ENCODE data around the gene KRTAP5-10. TPM values are rescaled to one million over a fixed set of nuclear protein-coding genes. Genes with fewer than 3 reads are reported as not detected.
"Not testable (repeated sequence)": the region's sequence is repeated elsewhere in the genome, so short reads cannot be mapped to it uniquely, and the experiment has no call there.

Gene KRTAP5-10
- total RNA-seq, 4 donors from 2014 or later: not detected

DNA sequence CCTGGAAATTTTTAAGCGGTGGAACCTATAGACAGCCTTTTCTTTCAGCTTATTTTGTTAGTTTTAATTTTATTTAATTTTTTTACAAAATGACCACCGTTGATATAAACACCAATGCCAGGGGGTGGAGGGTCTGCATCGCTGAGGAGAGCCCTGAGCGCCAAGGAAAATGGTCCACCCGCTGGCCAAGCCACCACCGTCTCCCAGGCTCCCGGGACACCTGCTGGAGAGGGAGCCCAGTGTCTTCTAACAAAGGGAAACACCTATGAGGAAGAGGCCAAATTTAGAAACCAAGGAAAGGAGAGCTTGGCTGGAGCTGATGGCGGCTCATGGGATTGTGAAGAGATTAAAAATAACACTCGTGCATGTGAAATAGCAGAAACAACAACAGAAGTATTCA, 27.8 kb upstream of the KRTAP5-10 start:
- Histone ChIP-seq H3K36me3 (no peaks in the 10 kb centered on the region), H3K27ac (no peak overlapping the region), H3K9me3 (no peaks in the 10 kb centered on the region), H3K27me3 (no peaks in the 10 kb centered on the region), H3K4me3 (no peak overlapping the region), H3K4me1 (no peaks in the 10 kb centered on the region)
- DNase-seq (ENCODE audit: low spot score in 2 of 2): no peak
- 87 to 89% methylated on average over 9 of the region's 9 CpGs for WGBS, 2 donors
- TF ChIP-seq POLR2A (IDR thresholded peaks at IDR 0.05) (no peak), EP300 (IDR thresholded peaks at IDR 0.05) (no peak)
- TF ChIP-seq, protein P1, sequence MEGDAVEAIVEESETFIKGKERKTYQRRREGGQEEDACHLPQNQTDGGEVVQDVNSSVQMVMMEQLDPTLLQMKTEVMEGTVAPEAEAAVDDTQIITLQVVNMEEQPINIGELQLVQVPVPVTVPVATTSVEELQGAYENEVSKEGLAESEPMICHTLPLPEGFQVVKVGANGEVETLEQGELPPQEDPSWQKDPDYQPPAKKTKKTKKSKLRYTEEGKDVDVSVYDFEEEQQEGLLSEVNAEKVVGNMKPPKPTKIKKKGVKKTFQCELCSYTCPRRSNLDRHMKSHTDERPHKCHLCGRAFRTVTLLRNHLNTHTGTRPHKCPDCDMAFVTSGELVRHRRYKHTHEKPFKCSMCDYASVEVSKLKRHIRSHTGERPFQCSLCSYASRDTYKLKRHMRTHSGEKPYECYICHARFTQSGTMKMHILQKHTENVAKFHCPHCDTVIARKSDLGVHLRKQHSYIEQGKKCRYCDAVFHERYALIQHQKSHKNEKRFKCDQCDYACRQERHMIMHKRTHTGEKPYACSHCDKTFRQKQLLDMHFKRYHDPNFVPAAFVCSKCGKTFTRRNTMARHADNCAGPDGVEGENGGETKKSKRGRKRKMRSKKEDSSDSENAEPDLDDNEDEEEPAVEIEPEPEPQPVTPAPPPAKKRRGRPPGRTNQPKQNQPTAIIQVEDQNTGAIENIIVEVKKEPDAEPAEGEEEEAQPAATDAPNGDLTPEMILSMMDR (IDR thresholded peaks at IDR 0.05): no peak

DNA sequence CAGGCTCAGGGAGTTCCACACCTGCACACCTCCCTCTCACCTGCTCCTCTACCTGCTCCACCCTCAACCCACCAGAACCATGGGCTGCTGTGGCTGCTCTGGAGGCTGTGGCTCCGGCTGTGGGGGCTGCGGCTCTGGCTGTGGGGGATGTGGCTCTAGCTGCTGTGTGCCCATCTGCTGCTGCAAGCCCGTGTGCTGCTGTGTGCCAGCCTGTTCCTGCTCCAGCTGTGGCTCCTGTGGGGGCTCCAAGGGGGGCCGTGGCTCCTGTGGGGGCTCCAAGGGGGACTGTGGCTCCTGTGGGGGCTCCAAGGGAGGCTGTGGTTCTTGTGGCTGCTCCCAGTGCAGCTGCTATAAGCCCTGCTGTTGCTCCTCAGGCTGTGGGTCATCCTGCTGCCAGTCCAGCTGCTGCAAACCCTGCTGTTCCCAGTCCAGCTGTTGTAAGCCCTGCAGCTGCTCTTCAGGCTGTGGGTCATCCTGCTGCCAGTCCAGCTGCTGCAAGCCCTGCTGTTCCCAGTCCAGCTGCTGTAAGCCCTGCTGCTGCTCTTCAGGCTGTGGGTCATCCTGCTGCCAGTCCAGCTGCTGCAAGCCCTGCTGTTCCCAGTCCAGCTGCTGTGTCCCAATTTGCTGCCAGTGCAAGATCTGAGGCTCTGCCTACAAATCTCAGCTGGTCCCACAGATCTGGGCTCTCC, 27.2 kb upstream of the KRTAP5-10 start, which contains the start of gene KRTAP5-8:
TSS of gene KRTAP5-8 (plus strand) at position 49 of the 689 bp plus-strand sequence. CDS start at position 80, 31 bp downstream.
- DNase-seq (ENCODE audit: low spot score in 2 of 2): not testable (repeated sequence)
- no CpG with 5 or more reads among the region's 4 CpGs for WGBS, 2 donors

DNA sequence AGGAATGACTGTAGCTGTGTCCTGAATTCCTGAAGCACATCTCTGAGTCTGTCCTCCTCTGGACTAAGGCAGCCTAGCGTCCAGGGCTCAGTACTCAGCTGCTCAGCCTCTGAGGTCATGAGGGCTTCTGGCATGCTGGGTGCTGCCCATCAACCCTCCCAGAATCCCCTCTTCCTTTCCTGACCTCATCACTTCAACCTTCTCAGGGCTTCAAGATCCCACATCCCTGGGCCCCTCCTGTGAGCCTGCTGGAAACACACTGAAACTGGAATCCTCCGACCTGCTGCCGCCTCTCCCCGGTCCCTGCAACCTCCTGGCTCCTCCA, 26.7 kb upstream of the KRTAP5-10 start:
- no peaks in the 10 kb centered on the region for H3K36me3 ChIP-seq
- TF ChIP-seq EP300 (IDR thresholded peaks at IDR 0.05): no peak

More for the DNA sequence above, 27.2 kb upstream of the KRTAP5-10 start, which contains the start of gene KRTAP5-8:
- H3K9me3 ChIP-seq, H3K27me3 ChIP-seq, H3K27ac ChIP-seq, H3K36me3 ChIP-seq, H3K4me1 ChIP-seq, H3K4me3 ChIP-seq: not testable (repeated sequence)

DNA sequence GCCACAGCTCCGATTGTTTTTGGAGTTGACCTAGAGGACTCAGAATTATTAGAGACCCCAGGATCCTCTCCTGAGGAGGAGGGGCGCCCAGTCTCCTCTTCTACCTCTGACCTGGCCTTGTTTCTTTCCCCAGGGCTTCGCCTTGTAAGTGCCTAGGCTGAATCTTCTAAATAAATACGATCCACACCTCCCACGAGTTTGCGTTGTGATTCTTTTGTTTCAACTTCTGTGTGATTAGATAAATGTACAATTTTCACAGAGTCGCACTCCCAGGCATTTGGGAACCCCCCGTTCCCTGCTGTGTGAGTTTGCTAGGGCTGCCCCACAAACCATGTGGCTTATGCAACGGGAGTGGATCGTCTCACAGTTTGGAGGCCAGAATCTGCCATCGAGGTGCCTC, 26.3 kb upstream of the KRTAP5-10 start:
- DNase-seq (ENCODE audit: low spot score in 2 of 2): no peak
- no peak for TF ChIP-seq EP300 (IDR thresholded peaks at IDR 0.05)
- TF ChIP-seq POLR2A (IDR thresholded peaks at IDR 0.05): no peak
- TF ChIP-seq, protein P1 (IDR thresholded peaks at IDR 0.05): no peak
- Histone ChIP-seq H3K4me3 (no peak overlapping the region), H3K27ac (no peak overlapping the region), H3K27me3 (no peaks in the 10 kb centered on the region), H3K36me3 (no peaks in the 10 kb centered on the region), H3K9me3 (no peaks in the 10 kb centered on the region), H3K4me1 (no peaks in the 10 kb centered on the region)
- 84 to 86% methylated on average over 11 of the region's 11 CpGs for WGBS, 2 donors

More for the DNA sequence above, 26.7 kb upstream of the KRTAP5-10 start:
- no peaks in the 10 kb centered on the region for H3K4me1 ChIP-seq
- H3K27me3 ChIP-seq: no peaks in the 10 kb centered on the region
- H3K27ac ChIP-seq: no peak overlapping the region
- H3K4me3 ChIP-seq: no peak overlapping the region
- DNase-seq (ENCODE audit: low spot score in 2 of 2): no peak
- 75 to 85% methylated on average over 4 of the region's 4 CpGs for WGBS, 2 donors
- H3K9me3 ChIP-seq: no peaks in the 10 kb centered on the region

DNA sequence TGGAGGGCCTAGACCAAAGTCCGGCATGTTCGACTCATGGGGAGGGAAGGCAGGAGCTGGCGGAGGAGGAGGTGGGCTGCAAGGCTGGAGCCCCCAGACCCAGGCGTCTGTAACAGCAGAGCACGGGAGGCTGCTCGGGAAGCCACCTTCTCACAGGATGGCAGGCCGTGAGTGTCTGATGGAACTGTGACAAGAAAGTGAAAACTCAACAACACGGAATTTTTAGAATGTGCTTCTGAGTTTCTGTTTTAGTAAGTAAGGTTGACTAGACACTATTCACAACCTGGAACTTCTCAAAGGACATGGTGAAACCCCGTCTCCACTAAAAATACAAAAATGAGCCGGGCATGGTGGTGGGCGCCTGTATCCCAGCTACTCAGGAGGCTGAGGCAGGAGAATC, 25.4 kb upstream of the KRTAP5-10 start:
- not testable (repeated sequence) for H3K9me3 ChIP-seq; DNase-seq (ENCODE audit: low spot score in 2 of 2); H3K4me1 ChIP-seq; H3K27me3 ChIP-seq; H3K36me3 ChIP-seq; H3K4me3 ChIP-seq; H3K27ac ChIP-seq
- WGBS, 2 donors: 94 to 95% methylated on average over 11 of the region's 11 CpGs

DNA sequence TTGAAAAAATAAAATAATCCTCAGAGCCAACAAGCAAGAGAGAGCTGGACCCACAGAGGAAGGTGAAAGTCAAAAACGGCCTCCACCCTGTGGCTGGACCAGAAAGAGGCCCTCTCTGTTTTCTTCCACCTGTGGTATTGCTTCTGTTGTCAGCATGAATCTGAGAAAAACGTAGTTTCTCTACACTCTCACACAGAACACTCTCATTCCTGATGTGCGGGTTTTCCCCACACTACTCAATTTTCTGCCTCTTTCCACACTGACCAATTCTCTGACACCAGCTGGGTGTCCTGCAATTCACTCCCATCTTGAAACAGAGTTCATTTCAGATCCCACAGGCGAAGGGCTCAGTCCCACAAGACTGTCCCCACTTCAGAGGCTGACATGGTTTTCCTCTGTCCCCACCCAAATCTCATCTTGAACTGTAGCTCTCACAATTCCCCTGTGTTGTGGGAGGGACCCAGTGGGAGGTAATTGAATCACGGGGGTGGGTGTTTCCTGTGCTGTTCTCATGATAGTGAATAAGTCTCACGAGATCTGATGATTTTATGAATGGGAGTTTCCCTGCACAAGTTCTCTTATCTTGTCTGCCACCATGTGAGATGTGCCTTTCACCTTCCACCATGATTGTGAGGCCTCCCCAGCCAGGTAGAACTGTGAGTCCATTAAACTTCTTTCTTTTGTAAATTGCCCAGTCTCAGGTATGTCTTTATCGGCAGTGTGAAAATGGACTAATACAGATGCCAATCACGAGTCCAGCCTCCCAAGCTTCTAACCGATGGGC, 24.6 kb upstream of the KRTAP5-10 start:
- not testable (repeated sequence) for H3K27me3 ChIP-seq; H3K4me3 ChIP-seq; H3K27ac ChIP-seq; H3K36me3 ChIP-seq; H3K4me1 ChIP-seq; DNase-seq (ENCODE audit: low spot score in 2 of 2); H3K9me3 ChIP-seq
- 83 to 84% methylated on average over 9 of the region's 9 CpGs for WGBS, 2 donors

DNA sequence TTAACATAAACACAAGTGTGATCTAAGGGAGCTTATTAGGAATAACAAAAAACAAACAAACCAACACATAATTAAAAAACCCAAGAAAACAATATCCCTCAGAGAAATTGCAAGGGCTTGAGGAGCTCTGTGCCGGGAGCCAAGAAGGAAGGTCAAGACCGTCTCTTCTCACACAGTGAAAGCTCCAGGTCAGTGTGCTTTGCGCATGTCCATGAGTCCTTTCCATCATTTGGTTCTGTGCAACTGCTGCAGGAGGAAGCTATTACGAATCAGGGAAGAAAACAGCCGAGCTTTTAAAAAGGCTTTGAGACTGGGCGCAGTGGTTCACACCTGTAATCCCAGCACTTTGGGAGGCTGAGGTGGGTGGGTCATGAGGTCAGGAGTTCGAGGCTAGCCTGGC, 23.0 kb upstream of the KRTAP5-10 start:
- H3K4me1 ChIP-seq: no peaks in the 10 kb centered on the region
- 74 to 79% methylated on average over 7 of the region's 7 CpGs for WGBS, 2 donors
- DNase-seq (ENCODE audit: low spot score in 2 of 2): no peak
- H3K4me3 ChIP-seq: no peak overlapping the region
- H3K36me3 ChIP-seq: peaks cover 0 to 8% (median 0%) of the 10 kb centered on the region in 3 donors
- no peaks in the 10 kb centered on the region for H3K27me3 ChIP-seq
- no peak overlapping the region for H3K27ac ChIP-seq
- peaks cover 0 to 8% (median 0%) of the 10 kb centered on the region in 4 donors for H3K9me3 ChIP-seq
- TF ChIP-seq, protein P1 (IDR thresholded peaks at IDR 0.05): no peak

Measured in tibial nerve (tissue), 4 donors.